HepG2 (cell line): ENCODE measurements around the gene SLC41A1. TPM values are rescaled to one million over a fixed set of nuclear protein-coding genes. Genes with fewer than 3 reads are reported as not detected.

Experiments used
- ATAC-seq: fragments of 200-7000 bp; cut with Tn5 transposase; 3 replicates; pipeline ENCODE4 v1.9.1; 2020; ENCODE audit warnings: mild to moderate bottlenecking, moderate library complexity
- BruUV-seq: library from RNA; stranded (reverse); fragments of 400-500 nt; replicated peaks from 2 replicates; lab custom pipeline; 2021; lab: Mats Ljungman, UMichigan
- CTCF ChIA-PET: fragments of 300-600 bp; formaldehyde crosslinking; extraction: SDS; loops from one replicate; lab custom pipeline; 2021; ENCODE audit warnings: low total read pairs, inconsistent platforms, low intra/inter-chr PET ratio; lab: Yijun Ruan, JAX
- POLR2A ChIA-PET: fragments of 350-600 bp; sonication (Branson Sonifier 250); formaldehyde crosslinking; loops from one replicate; lab custom pipeline; 2020; ENCODE audit warnings: antibody characterized with exemption, inconsistent platforms; lab: Yijun Ruan, JAX
- DNase-seq: peaks from one replicate; pipeline ENCODE4 v3.0.0-alpha.2; 2015; ENCODE audit warnings: low spot score
- FAIRE-seq: peaks from 3 replicates; lab custom pipeline; 2011; peaks lifted over from hg19 to GRCh38; lab: Jason Lieb, UNC
- H2AFZ ChIP-seq: one replicate; pipeline ENCODE4 v1.6.1; 2011; ENCODE audit warnings: low read length, inconsistent platforms
- H3K27ac ChIP-seq: fragments of 300-600 bp; 3 replicates; pipeline ENCODE4 v1.8.0; 2011; ENCODE audit warnings: mixed run types, mild to moderate bottlenecking, mixed read lengths, low read length, inconsistent platforms; ENCODE audit not compliant: insufficient read depth; ENCODE audit errors: extremely low read length
- H3K27me3 ChIP-seq, 2 experiments: fragments of 200-600 bp in 1 of 2; 2 replicates in 1 of 2; 3 replicates in 1 of 2; pipeline versions ENCODE4 v1.6.0 to v1.8.0; 2011; ENCODE audit warnings: low read length in 2 of 2, mild to moderate bottlenecking in 2 of 2, moderate library complexity in 2 of 2, inconsistent platforms in 1 of 2; ENCODE audit not compliant: insufficient read depth in 2 of 2, control insufficient read depth in 1 of 2
- H3K36me3 ChIP-seq, 2 experiments: fragments of 200-600 bp in 1 of 2; replicated peaks in 1 of 2; 2 replicates in 1 of 2; 3 replicates in 1 of 2; pipeline versions ENCODE4 v1.5.1 to v1.8.0; 2011; ENCODE audit warnings: low read length in 2 of 2, inconsistent platforms in 1 of 2; ENCODE audit not compliant: insufficient read depth in 2 of 2, control insufficient read depth in 1 of 2
- H3K4me1 ChIP-seq: 2 replicates; pipeline ENCODE4 v1.5.1; 2012; ENCODE audit warnings: low read length, inconsistent platforms; ENCODE audit not compliant: insufficient read depth
- H3K4me2 ChIP-seq: 2 replicates; pipeline ENCODE4 v1.6.0; 2011; ENCODE audit warnings: low read depth, low read length, inconsistent platforms
- H3K4me3 ChIP-seq, 3 experiments: fragments of 200-600 bp in 1 of 3; sonication (generic), shearing (Covaris generic) in 1 of 3; replicated peaks in 1 of 3; 2 replicates each; pipeline ENCODE4 v1.5.1; 2011 to 2016; ENCODE audit warnings: low read length in 3 of 3, inconsistent platforms in 2 of 3, low read depth in 2 of 3, mild to moderate bottlenecking in 2 of 3, control low read depth in 1 of 3, mixed read lengths in 1 of 3; ENCODE audit not compliant: insufficient read depth in 1 of 3
- H3K79me2 ChIP-seq: one replicate; pipeline ENCODE4 v1.6.1; 2011; ENCODE audit warnings: low read length, inconsistent platforms; ENCODE audit not compliant: insufficient read depth
- H3K9ac ChIP-seq: 2 replicates; pipeline ENCODE4 v1.6.0; 2011; ENCODE audit warnings: mild to moderate bottlenecking, low read depth, low read length, inconsistent platforms; ENCODE audit not compliant: insufficient read depth
- H3K9me3 ChIP-seq: 2 replicates; pipeline ENCODE4 v1.5.1; 2012; ENCODE audit warnings: mild to moderate bottlenecking, low read length
- H4K20me1 ChIP-seq: 2 replicates; pipeline ENCODE4 v1.6.0; 2011; ENCODE audit warnings: inconsistent platforms, mild to moderate bottlenecking, low read length, moderate library complexity; ENCODE audit not compliant: insufficient read depth
- ARNTL ChIP-seq: sonication (generic); formaldehyde crosslinking; IDR thresholded peaks from 2 replicates; pipeline ENCODE4 v1.4.0; 2020; ENCODE audit warnings: mild to moderate bottlenecking, missing genetic modification reagents
- KLF15 ChIP-seq: sonication (generic); formaldehyde crosslinking; IDR thresholded peaks from 2 replicates; pipeline ENCODE4 v1.8.1; 2023; ENCODE audit warnings: borderline replicate concordance, mild to moderate bottlenecking, inconsistent platforms, missing genetic modification reagents, mixed read lengths
- MTF2 ChIP-seq: sonication (generic); formaldehyde crosslinking; IDR thresholded peaks from 2 replicates; pipeline ENCODE4 v1.5.0; 2020; ENCODE audit warnings: missing genetic modification reagents, borderline replicate concordance
- PAX8 ChIP-seq: sonication (generic); formaldehyde crosslinking; IDR thresholded peaks from 2 replicates; pipeline ENCODE4 v1.8.0; 2022; ENCODE audit warnings: mild to moderate bottlenecking, missing genetic modification reagents, borderline replicate concordance
- REPIN1 ChIP-seq: sonication (generic); formaldehyde crosslinking; IDR thresholded peaks from 2 replicates; pipeline ENCODE4 v1.8.0; 2022; ENCODE audit warnings: missing genetic modification reagents, low read depth, mild to moderate bottlenecking, borderline replicate concordance
- RNF2 ChIP-seq: fragments of 450-650 bp; conservative IDR thresholded peaks from 2 replicates; pipeline ENCODE4 v1.6.1; 2016; ENCODE audit warnings: low read depth
- ZMYM3 ChIP-seq: sonication (generic); formaldehyde crosslinking; IDR thresholded peaks from 2 replicates; pipeline ENCODE4 v1.5.1; 2020; ENCODE audit warnings: mild to moderate bottlenecking, missing genetic modification reagents
- ZNF570 ChIP-seq: sonication (generic); formaldehyde crosslinking; IDR thresholded peaks from 2 replicates; pipeline ENCODE4 v1.4.0; 2020; ENCODE audit warnings: mild to moderate bottlenecking, missing genetic modification reagents, borderline replicate concordance
- ZNF605 ChIP-seq: sonication (generic); formaldehyde crosslinking; IDR thresholded peaks from 2 replicates; pipeline ENCODE4 v1.8.0; 2022; ENCODE audit warnings: mild to moderate bottlenecking, missing genetic modification reagents
- ZNF782 ChIP-seq: sonication (generic); formaldehyde crosslinking; IDR thresholded peaks from 2 replicates; pipeline ENCODE4 v1.4.0; 2020; ENCODE audit warnings: missing genetic modification reagents, mild to moderate bottlenecking, borderline replicate concordance
- ZNF879 ChIP-seq: sonication (generic); formaldehyde crosslinking; IDR thresholded peaks from 2 replicates; pipeline ENCODE4 v1.8.1; 2023; ENCODE audit warnings: missing genetic modification reagents
- WGBS: methylation state at CpG from one replicate; pipeline ENCODE4 v1.1.6; 2017; ENCODE audit warnings: low lambda C conversion rate; 5-methylcytosine and 5-hydroxymethylcytosine counted together
- in situ Hi-C: cut with HindIII; loops from 2 replicates; pipeline ENCODE4 v1.10.0; 2017; ENCODE audit warnings: low pct_unique_long_range_greater_than_20kb; ENCODE audit not compliant: extremely low pct_ligation_motif_present
- intact Hi-C: fragments of 100-400 bp; cut with micrococcal nuclease; formaldehyde crosslinking; loops from one replicate; pipeline ENCODE4 v1.10.0; 2022; ENCODE audit not compliant: unreplicated experiment
- polyA plus RNA-seq, 8 experiments: library from polyadenylated mRNA; depleted of rRNA in 3 of 8; stranded (reverse) in 7 of 8; unstranded in 1 of 8; fragments of >200 nt; fragmentation: Illumina TruSeq in 4 of 8; extraction: Trizol in 4 of 8; gene quantifications; 2 replicates each; pipeline versions ENCODE4 v1.2.1 to v1.2.3, GENCODE V29; 2011 to 2016; ENCODE audit warnings: low read depth in 4 of 8, missing spikeins in 1 of 8, mixed read lengths in 1 of 8; ENCODE audit not compliant: insufficient read depth in 1 of 8
- total RNA-seq, 5 experiments: library from RNA; depleted of rRNA; stranded (reverse); fragments of >200 nt; fragmentation: Illumina TruSeq; extraction: Trizol; gene quantifications; 2 replicates each; pipeline ENCODE4 v1.2.3, GENCODE V29; 2016; ENCODE audit warnings: low read depth in 1 of 5
- TF ChIP-seq, protein P1 (sequence below): fragments of 450-650 bp; IDR thresholded peaks from 2 replicates; pipeline ENCODE4 v1.6.1; 2017
- TF ChIP-seq, protein P2 (sequence below): sonication (generic); formaldehyde crosslinking; IDR thresholded peaks from 2 replicates; pipeline ENCODE4 v1.4.0; 2020; ENCODE audit warnings: mild to moderate bottlenecking, missing genetic modification reagents, borderline replicate concordance

SLC41A1 gene
- total and polyA plus RNA-seq, 2 of the 13 experiments (the other 11 are each of a cell fraction or from before 2014, with no cell fraction given): 2.2 to 4.6 TPM

DNA sequence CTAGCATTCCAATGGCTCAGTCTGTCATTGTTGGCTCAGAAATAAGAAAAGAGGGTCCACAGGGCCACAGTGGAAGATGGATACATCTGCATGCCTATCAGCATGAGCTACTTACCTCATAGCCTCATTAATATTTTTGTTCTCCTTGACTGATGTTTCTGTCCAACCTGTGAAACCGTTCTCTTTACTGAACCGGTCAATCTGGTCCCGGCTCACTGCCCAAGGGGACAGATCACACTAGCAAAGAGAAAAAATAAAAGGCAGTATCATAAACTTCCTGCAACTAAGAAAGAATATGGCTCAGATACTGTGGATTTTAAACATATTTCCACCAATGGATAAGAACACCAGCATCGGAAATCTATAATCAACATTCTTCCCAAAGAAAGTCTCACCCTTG, 42.4 kb downstream of the SLC41A1 start:
- Histone ChIP-seq H3K27ac (no peak overlapping the region), H2AFZ (no peak overlapping the region), H3K79me2 (no peaks in the 10 kb centered on the region), H3K9ac (no peak overlapping the region), H3K27me3 (no peaks in the 10 kb centered on the region; a peak in 1 of 5 replicates), H3K9me3 (no peaks in the 10 kb centered on the region), H3K4me2 (no peak overlapping the region), H3K4me3 (no peak overlapping the region), H3K36me3 (no peaks in the 10 kb centered on the region), H4K20me1 (no peaks in the 10 kb centered on the region), H3K4me1 (peaks cover 19% of the 10 kb centered on the region)
- WGBS: 90% methylated on average over 4 of the region's 4 CpGs
- ChIA-PET POLR2A (no interaction called here), CTCF (no interaction called here)
- FAIRE-seq (no peak), DNase-seq (no peak), ATAC-seq (no peak)
- TF ChIP-seq ZNF782 (CRISPR knock-in tag) (no peak), ZNF570 (CRISPR knock-in tag) (no peak), ARNTL (no peak), REPIN1 (no peak), ZNF879 (CRISPR knock-in tag) (no peak), KLF15 (CRISPR knock-in tag) (no peak), ZMYM3 (CRISPR knock-in tag) (no peak), PAX8 (CRISPR knock-in tag) (no peak), RNF2 (no peak), ZNF605 (CRISPR knock-in tag) (no peak), MTF2 (CRISPR knock-in tag) (no peak)
- TF ChIP-seq, protein P1, sequence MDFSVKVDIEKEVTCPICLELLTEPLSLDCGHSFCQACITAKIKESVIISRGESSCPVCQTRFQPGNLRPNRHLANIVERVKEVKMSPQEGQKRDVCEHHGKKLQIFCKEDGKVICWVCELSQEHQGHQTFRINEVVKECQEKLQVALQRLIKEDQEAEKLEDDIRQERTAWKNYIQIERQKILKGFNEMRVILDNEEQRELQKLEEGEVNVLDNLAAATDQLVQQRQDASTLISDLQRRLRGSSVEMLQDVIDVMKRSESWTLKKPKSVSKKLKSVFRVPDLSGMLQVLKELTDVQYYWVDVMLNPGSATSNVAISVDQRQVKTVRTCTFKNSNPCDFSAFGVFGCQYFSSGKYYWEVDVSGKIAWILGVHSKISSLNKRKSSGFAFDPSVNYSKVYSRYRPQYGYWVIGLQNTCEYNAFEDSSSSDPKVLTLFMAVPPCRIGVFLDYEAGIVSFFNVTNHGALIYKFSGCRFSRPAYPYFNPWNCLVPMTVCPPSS: no peak
- TF ChIP-seq, protein P2, sequence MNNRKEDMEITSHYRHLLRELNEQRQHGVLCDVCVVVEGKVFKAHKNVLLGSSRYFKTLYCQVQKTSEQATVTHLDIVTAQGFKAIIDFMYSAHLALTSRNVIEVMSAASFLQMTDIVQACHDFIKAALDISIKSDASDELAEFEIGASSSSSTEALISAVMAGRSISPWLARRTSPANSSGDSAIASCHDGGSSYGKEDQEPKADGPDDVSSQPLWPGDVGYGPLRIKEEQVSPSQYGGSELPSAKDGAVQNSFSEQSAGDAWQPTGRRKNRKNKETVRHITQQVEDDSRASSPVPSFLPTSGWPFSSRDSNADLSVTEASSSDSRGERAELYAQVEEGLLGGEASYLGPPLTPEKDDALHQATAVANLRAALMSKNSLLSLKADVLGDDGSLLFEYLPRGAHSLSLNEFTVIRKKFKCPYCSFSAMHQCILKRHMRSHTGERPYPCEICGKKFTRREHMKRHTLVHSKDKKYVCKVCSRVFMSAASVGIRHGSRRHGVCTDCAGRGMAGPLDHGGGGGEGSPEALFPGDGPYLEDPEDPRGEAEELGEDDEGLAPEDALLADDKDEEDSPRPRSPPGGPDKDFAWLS: no peak
- intact Hi-C loops (no loop called here), in situ Hi-C loops (no loop called here)
- BruUV-seq: no TSS peak
